Heart right ventricle (tissue), 16 donors: ENCODE data around the gene PPIL6. TPM values are rescaled to one million over a fixed set of nuclear protein-coding genes. Genes with fewer than 3 reads are reported as not detected.
"Not testable (repeated sequence)": the region's sequence is repeated elsewhere in the genome, so short reads cannot be mapped to it uniquely, and the experiment has no call there.

Experiments used
- ATAC-seq, 8 donors: fragments of 200-7000 bp; cut with Tn5 transposase; one replicate each; pipeline ENCODE4 v1.9.1; 2020; ENCODE audit warnings: mild to moderate bottlenecking in 8 of 8, moderate library complexity in 8 of 8, moderate number of reproducible peaks in 1 of 8
- DNase-seq, 2 donors: peaks; one replicate each; pipeline ENCODE4 v3.0.0-alpha.2; 2020
- H3K27ac ChIP-seq, 10 donors: fragments of 200-600 bp; sonication (generic) in 2 of 10; one replicate each; pipeline versions ENCODE4 v1.5.0 to v1.8.0; 2020 to 2022; ENCODE audit warnings: mild to moderate bottlenecking in 3 of 10
- H3K27me3 ChIP-seq, 7 donors: fragments of 200-600 bp; one replicate each; pipeline ENCODE4 v1.8.0; 2021 to 2022; ENCODE audit warnings: mild to moderate bottlenecking in 2 of 7
- H3K36me3 ChIP-seq, 9 donors: fragments of 200-600 bp; sonication (generic) in 1 of 9; one replicate each; pipeline versions ENCODE4 v1.5.0 to v1.8.0; 2020 to 2022; ENCODE audit warnings: mild to moderate bottlenecking in 2 of 9
- H3K4me1 ChIP-seq, 9 donors: fragments of 200-600 bp; sonication (generic) in 1 of 9; one replicate each; pipeline versions ENCODE4 v1.5.0 to v1.8.0; 2020 to 2022; ENCODE audit warnings: mild to moderate bottlenecking in 4 of 9
- H3K4me3 ChIP-seq, 10 donors: fragments of 200-600 bp; sonication (generic) in 2 of 10; one replicate each; pipeline versions ENCODE4 v1.5.0 to v1.8.0; 2020 to 2022; ENCODE audit warnings: mild to moderate bottlenecking in 7 of 10, moderate library complexity in 2 of 10
- H3K9me3 ChIP-seq, 11 donors: fragments of 200-600 bp in 10 of 11; sonication (generic) in 2 of 11; one replicate each; pipeline versions ENCODE4 v1.5.0 to v1.8.0; 2013 to 2022; ENCODE audit warnings: mild to moderate bottlenecking in 2 of 11, control low read depth in 1 of 11, moderate library complexity in 1 of 11
- WGBS, 2 donors: extraction: QIAGEN DNeasy Blood & Tissue Kit; methylation state at CpG; one replicate each; pipeline ENCODE4 v1.1.7; 2013; ENCODE audit warnings: inconsistent platforms in 1 of 2; 5-methylcytosine and 5-hydroxymethylcytosine counted together
- intact Hi-C, 10 donors: fragments of 100-400 bp; cut with DNase I; formaldehyde crosslinking; loops; one replicate each; pipeline versions ENCODE4 v1.11.1 to v1.14.2; 2022
- polyA plus RNA-seq, 2 donors: library from polyadenylated mRNA; stranded (reverse); fragments of 200-250 nt; gene quantifications; one replicate each; pipeline ENCODE4 v1.2.3, GENCODE V29; 2013
- total RNA-seq, 10 donors: library from RNA; stranded (reverse); fragmentation: NEBNext Ultra II Directional in 3 of 10; extraction: Animal tissue kit (Norgen Biotek cat#: 25700) in 3 of 10; gene quantifications; one replicate each; pipeline versions ENCODE4 v1.2.1 to v1.2.4, GENCODE V29; 2021 to 2023
- TF ChIP-seq, protein P1 (sequence below), 9 donors: fragments of 200-600 bp; sonication (generic) in 2 of 9; IDR thresholded peaks; one replicate each; pipeline versions ENCODE4 v1.5.0 to v1.8.0; 2021 to 2022; ENCODE audit warnings: antibody characterized with exemption in 9 of 9, mild to moderate bottlenecking in 5 of 9, moderate library complexity in 1 of 9
- donor health status: Arrhythmogenic right ventricular cardiomyopathy.
- donor health status: ischemic (EF 13 %, LVEDD 7.1; RV severe dilation, severe dysfunction).
- donor health status: healthy with polysubstance abuse.
- donor health status: DM: no; HTN: yes; CAD: no.
- donor health status: DM: no; HTN: no; CAD: no.
- donor health status: ischemic (EF 25% LVEDD 6.9; RV normal size, moderate dysfunction).
- donor health status: ischemic (EF 25% LVEDD 5.7; RV mildly dilated, moderate dysfunction).
- donor health status: healthy.
- donor health status: DM: yes; HTN: yes; CAD: no.
- donor health status: Ischemic cardiomyopathy.
- donor health status: ischemic (EF 35%, LVEDD 5.7; RV mildly dilated, moderate dysfunction).
- donor health status: nonischemic (EF 11% LVEDD 7.7; RV severe dilation, severe dysfunction).
- donor health status: DM: yes; HTN: yes; CAD: no.
- donor health status: PGD.
- donor health status: ischemic (EF 29% LVEDD 5.4; RV normal size, mild dysfunction).
- donor health status: nonischemic (EF 23%, LVEDD 6.1; RV moderate dilation, normal function).

Gene PPIL6
- total and polyA plus RNA-seq, 12 donors: 0.44 to 5.2 (median 2.6) TPM

- Histone ChIP-seq H3K4me1 (peaks cover 0 to 43% (median 19%) of the 10 kb centered on the region in 9 donors), H3K27me3 (no peaks in the 10 kb centered on the region), H3K4me3 (no peak overlapping the region), H3K27ac (no peak overlapping the region), H3K9me3 (no peaks in the 10 kb centered on the region), H3K36me3 (peaks cover 0 to 100% (median 42%) of the 10 kb centered on the region in 9 donors)
- no peak for ATAC-seq
- TF ChIP-seq, protein P1, sequence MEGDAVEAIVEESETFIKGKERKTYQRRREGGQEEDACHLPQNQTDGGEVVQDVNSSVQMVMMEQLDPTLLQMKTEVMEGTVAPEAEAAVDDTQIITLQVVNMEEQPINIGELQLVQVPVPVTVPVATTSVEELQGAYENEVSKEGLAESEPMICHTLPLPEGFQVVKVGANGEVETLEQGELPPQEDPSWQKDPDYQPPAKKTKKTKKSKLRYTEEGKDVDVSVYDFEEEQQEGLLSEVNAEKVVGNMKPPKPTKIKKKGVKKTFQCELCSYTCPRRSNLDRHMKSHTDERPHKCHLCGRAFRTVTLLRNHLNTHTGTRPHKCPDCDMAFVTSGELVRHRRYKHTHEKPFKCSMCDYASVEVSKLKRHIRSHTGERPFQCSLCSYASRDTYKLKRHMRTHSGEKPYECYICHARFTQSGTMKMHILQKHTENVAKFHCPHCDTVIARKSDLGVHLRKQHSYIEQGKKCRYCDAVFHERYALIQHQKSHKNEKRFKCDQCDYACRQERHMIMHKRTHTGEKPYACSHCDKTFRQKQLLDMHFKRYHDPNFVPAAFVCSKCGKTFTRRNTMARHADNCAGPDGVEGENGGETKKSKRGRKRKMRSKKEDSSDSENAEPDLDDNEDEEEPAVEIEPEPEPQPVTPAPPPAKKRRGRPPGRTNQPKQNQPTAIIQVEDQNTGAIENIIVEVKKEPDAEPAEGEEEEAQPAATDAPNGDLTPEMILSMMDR (IDR thresholded peaks at IDR 0.05): no peak
- DNase-seq: no peak
- intact Hi-C loops: loop anchor here in 1 of 10 donors (10.0 kb wide), 1 partner anchor 366 kb away; no protein-coding TSS in a partner anchor
- WGBS, 2 donors: 84 to 95% methylated on average over 1 of the region's 1 CpG
These were observed 70.1 kb downstream of the PPIL6 start for GRCh38 chr6:109370336-109370735.

DNA sequence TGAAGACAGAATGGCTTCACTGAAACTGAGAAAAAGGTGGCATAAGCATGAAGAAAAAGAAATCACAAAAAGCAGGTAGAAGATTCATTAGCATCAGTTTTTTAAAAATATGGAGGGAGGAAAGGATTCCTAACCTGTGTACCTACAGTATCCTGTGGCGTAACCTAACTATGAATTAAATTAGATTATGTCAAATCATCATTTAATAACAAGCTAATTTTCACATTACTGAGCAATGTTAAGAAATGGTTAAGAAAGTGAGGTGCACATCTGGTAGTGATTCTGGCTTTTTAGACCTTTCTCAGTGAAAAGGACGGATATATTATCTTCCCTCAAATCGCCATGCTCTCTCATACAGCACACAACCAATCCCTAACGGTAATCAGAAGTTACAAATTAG, 70.7 kb downstream of the PPIL6 start:
- Histone ChIP-seq H3K36me3 (peaks cover 0 to 100% (median 36%) of the 10 kb centered on the region in 9 donors), H3K4me3 (no peak overlapping the region)

DNA sequence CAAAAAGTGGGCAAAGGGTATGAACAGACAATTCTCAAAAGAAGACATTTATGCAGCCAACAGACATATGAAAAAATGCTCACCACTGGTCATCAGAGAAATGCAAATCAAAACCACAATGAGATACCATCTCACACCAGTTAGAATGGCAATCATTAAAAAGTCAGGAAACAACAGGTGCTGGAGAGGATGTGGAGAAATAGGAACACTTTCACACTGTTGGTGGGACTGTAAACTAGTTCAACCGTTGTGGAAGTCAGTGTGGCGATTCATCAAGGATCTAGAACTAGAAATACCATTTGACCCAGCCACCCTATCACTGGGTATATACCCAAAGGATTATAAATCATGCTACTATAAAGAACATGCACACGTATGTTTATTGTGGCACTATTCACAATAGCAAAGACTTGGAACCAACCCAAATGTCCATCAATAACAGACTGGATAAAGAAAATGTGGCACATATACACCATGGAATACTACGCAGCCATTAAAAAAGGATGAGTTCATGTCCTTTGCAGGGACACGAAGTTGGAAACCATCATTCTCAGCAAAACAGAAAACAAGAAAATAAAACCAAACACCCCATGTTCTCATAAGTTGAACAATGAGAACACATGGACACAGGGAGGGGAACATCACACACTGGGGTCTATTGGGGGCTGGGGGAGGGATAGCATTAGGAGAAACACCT, 75.9 kb downstream of the PPIL6 start:
- not testable (repeated sequence) for H3K4me3 ChIP-seq, H3K27ac ChIP-seq, H3K9me3 ChIP-seq, ATAC-seq, H3K27me3 ChIP-seq, DNase-seq
- peaks cover 0 to 20% (median 13%) of the 10 kb centered on the region in 9 donors for H3K4me1 ChIP-seq
- H3K36me3 ChIP-seq: peaks cover 0 to 99% (median 20%) of the 10 kb centered on the region in 9 donors
- intact Hi-C loops: loop anchor here in 1 of 10 donors (5.0 kb wide), 1 partner anchor 57 kb away; no protein-coding TSS in a partner anchor
- 90 to 99% methylated on average over 5 of the region's 5 CpGs for WGBS, 2 donors

More for the DNA sequence above, 70.7 kb downstream of the PPIL6 start:
- whole genome bisulfite sequencing, 2 donors: 90 to 97% methylated on average over 4 of the region's 4 CpGs
- TF ChIP-seq, protein P1 (IDR thresholded peaks at IDR 0.05): no peak
- no peaks in the 10 kb centered on the region for H3K27me3 ChIP-seq
- intact Hi-C loops: loop anchor here in 1 of 10 donors (10.0 kb wide), 1 partner anchor 365 kb away; no protein-coding TSS in a partner anchor
- peaks cover 0 to 2% (median 0%) of the 10 kb centered on the region in 11 donors for H3K9me3 ChIP-seq
- H3K27ac ChIP-seq: no peak overlapping the region
- ATAC-seq: no peak
- peaks cover 0 to 38% (median 17%) of the 10 kb centered on the region in 9 donors for H3K4me1 ChIP-seq
- no peak for DNase-seq

- TF ChIP-seq, protein P1 (IDR thresholded peaks at IDR 0.05): no peak
- Histone ChIP-seq H3K9me3 (peaks cover 0 to 4% (median 0%) of the 10 kb centered on the region in 11 donors), H3K4me1 (peaks cover 0 to 20% (median 13%) of the 10 kb centered on the region in 9 donors), H3K36me3 (peaks cover 0 to 99% (median 16%) of the 10 kb centered on the region in 9 donors), H3K27ac (no peak overlapping the region), H3K4me3 (no peak overlapping the region), H3K27me3 (no peaks in the 10 kb centered on the region)
- no peak for ATAC-seq
- WGBS, 2 donors: 97 to 98% methylated on average over 2 of the region's 2 CpGs
- DNase-seq: no peak
- intact Hi-C loops: loop anchor here in 1 of 10 donors (5.0 kb wide), 1 partner anchor 56 kb away; no protein-coding TSS in a partner anchor
These were observed 76.7 kb downstream of the PPIL6 start for GRCh38 chr6:109363753-109364152.
